ENCODE measurements around the gene FOXP1. TPM values are rescaled to one million over a fixed set of nuclear protein-coding genes. Genes with fewer than 3 reads are reported as not detected.

Gene FOXP1
- total and polyA plus RNA-seq, 3 donors from 2014 or later = 37.8 to 105 (median 75.9) TPM

DNA sequence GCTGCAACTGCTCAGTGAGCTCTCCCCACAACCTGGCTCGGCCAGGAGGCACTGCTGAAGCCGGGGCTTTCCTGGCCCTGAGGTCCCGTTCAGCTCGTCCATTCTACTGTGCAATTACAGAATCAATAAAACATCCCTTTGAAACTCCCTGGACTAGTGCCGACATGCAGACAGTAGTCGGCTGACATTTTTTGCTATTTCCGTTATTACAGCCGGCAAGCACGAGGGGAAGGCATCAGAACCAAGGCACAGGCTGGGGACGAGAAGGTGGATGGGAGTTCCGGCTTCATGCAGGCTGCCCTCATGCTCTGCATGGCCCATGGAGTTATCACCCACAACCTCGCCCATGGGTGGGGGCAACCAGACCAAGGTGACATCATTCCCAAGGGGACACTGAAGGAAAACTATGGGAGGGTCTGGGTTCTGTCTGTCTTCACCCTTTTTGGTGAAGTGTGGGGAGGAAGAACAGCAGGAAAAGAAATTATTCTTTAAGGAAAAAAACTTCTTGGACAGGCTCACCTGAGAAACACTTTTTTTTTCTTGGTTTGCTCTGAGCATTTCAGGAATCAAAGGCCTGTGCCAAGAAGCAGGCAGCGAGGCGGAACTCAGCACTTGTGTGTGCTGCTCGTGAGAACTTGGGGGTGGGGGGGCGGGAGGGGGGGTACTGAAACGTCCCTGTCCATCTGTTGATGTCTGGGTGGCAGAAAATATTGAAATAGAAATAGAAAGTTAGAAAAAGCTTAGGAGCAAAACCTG, 154.5 kb downstream of the FOXP1 start:
- Histone ChIP-seq H3K36me3 (ENCODE audit: low read depth, missing control alignments) (no peaks in the 10 kb centered on the region), H3K4me3 (no peak overlapping the region), H3K27me3 (no peaks in the 10 kb centered on the region), H3K9me3 (no peaks in the 10 kb centered on the region), H3K4me1 (no peaks in the 10 kb centered on the region), H3K27ac (no peak overlapping the region)
- intact Hi-C loops (cut with DNase I; ENCODE audit: low total_unique reads) = no loop called here
- 56 to 60% methylated on average over 17 of the region's 17 CpGs for WGBS, 2 donors
- TF ChIP-seq, protein P1, sequence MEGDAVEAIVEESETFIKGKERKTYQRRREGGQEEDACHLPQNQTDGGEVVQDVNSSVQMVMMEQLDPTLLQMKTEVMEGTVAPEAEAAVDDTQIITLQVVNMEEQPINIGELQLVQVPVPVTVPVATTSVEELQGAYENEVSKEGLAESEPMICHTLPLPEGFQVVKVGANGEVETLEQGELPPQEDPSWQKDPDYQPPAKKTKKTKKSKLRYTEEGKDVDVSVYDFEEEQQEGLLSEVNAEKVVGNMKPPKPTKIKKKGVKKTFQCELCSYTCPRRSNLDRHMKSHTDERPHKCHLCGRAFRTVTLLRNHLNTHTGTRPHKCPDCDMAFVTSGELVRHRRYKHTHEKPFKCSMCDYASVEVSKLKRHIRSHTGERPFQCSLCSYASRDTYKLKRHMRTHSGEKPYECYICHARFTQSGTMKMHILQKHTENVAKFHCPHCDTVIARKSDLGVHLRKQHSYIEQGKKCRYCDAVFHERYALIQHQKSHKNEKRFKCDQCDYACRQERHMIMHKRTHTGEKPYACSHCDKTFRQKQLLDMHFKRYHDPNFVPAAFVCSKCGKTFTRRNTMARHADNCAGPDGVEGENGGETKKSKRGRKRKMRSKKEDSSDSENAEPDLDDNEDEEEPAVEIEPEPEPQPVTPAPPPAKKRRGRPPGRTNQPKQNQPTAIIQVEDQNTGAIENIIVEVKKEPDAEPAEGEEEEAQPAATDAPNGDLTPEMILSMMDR (IDR thresholded peaks at IDR 0.05) = no peak
- TF ChIP-seq POLR2A (IDR thresholded peaks at IDR 0.05) = no peak
- DNase-seq = no peak

- intact Hi-C loops (cut with DNase I; ENCODE audit: low total_unique reads) = no loop called here
- 72 to 85% methylated on average over 2 of the region's 2 CpGs for WGBS, 2 donors
- Histone ChIP-seq H3K27ac (no peak overlapping the region), H3K36me3 (ENCODE audit: low read depth, missing control alignments) (no peaks in the 10 kb centered on the region), H3K9me3 (no peaks in the 10 kb centered on the region), H3K4me1 (no peaks in the 10 kb centered on the region), H3K27me3 (no peaks in the 10 kb centered on the region), H3K4me3 (no peak overlapping the region)
- no peak for DNase-seq
- TF ChIP-seq POLR2A (IDR thresholded peaks at IDR 0.05) = no peak
- TF ChIP-seq, protein P1 (IDR thresholded peaks at IDR 0.05) = no peak
Observed at GRCh38 chr3:71425491-71426071, 157.9 kb downstream of the FOXP1 start.

DNA sequence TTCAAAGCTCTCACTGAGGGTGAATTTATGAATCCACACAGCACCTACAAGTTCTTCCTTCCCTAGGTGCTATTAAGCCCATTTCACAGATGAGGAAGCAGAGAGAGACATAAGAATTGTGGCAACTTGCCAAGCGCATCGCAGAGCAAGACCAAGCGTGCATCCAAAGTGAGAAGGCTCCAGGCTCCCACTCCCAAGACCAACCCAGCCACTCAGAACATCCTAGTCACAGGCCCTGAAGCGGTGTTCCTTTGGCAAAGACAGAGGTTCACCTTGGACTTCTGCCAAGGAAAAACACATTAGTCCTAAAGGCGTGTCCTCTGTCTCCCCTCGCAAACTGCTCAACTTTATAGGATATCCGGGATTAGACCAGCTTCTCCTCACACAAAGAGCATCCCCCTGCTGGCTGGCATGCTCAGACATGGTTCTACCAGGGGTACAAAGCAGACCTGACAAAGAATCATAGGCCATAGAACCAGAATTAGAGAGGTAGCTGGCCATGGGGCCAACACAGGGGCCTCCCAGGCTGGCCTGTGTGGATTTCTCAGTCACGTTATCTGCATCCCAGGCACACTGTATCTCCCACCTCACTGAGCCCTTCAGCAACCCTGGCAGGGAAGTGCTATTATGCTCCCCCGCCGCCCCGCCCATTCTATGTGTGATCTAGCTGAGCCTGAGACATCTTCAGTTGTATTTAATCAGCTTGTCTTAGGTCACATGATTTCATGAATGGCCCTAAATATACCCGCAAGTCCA, 160.2 kb downstream of the FOXP1 start:
- intact Hi-C loops (cut with DNase I; ENCODE audit: low total_unique reads) = no loop called here
- Histone ChIP-seq H3K4me3 (no peak overlapping the region), H3K4me1 (no peaks in the 10 kb centered on the region), H3K27ac (no peak overlapping the region), H3K36me3 (ENCODE audit: low read depth, missing control alignments) (no peaks in the 10 kb centered on the region), H3K9me3 (no peaks in the 10 kb centered on the region), H3K27me3 (no peaks in the 10 kb centered on the region)
- TF ChIP-seq, protein P1 (IDR thresholded peaks at IDR 0.05) = no peak
- TF ChIP-seq POLR2A (IDR thresholded peaks at IDR 0.05) = no peak
- 77 to 82% methylated on average over 12 of the region's 12 CpGs for WGBS, 2 donors
- no peak for DNase-seq

DNA sequence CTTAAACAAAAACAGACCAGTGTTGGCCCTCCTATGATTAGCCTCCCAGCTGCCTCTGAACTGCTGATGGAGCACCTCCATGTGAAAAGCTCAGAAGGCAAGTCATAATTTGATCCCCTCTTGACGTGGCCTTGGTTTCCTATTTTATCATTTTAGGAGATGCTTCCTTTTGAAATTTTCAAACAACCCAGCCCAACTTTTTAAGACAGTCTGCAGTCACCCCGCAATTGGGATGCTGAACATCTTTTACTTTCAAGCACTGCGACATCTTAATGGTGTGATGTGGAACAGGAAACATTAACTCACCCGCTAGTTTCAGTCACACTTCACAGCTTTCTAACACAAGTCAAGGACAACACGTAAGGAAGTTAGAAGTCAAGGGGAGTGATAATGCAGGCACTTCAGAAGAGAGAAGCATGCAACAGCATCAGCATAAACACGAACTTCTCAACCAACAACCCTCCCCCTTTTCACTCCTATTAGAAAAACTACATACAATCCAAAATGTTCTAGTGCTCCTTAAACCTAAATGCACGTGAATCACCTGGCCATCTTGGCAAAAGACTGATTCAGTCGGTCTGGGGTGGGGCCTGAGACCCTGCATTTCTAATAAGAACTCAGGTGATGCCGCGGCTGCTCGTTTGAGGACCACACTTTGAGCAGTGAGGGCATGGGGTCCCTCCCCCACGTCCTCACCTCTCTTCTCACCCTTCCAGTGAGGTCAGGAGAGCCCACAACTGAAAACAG, 161.5 kb downstream of the FOXP1 start:
- no peaks in the 10 kb centered on the region for H3K27me3 ChIP-seq
- TF ChIP-seq, protein P1 (IDR thresholded peaks at IDR 0.05) = no peak
- TF ChIP-seq POLR2A (IDR thresholded peaks at IDR 0.05) = no peak
- no peaks in the 10 kb centered on the region for H3K4me1 ChIP-seq
- intact Hi-C loops (cut with DNase I; ENCODE audit: low total_unique reads) = no loop called here
- 81 to 84% methylated on average over 12 of the region's 12 CpGs for WGBS, 2 donors
- DNase-seq = no peak
- H3K9me3 ChIP-seq = no peaks in the 10 kb centered on the region
- H3K27ac ChIP-seq = no peak overlapping the region
- no peaks in the 10 kb centered on the region for H3K36me3 ChIP-seq (ENCODE audit: low read depth, missing control alignments)
- H3K4me3 ChIP-seq = no peak overlapping the region
